GM12878 (cell line): Measurements from ENCODE around the gene CORO2B.

Experiments
- CHD4 ChIP-seq: fragments of 200-600 bp; sonication (generic); IDR thresholded peaks from 2 replicates; pipeline ENCODE4 v1.6.1; 2016; ENCODE audit warnings: mild to moderate bottlenecking
- CTCF ChIP-seq, 3 experiments: IDR thresholded peaks in 2 of 3; conservative IDR thresholded peaks in 1 of 3; 2 replicates each; pipeline ENCODE4 v1.5.1; 2011; ENCODE audit warnings: low read depth in 3 of 3, low read length in 3 of 3, mild to moderate bottlenecking in 3 of 3, control low read depth in 2 of 3, moderate library complexity in 2 of 3, inconsistent platforms in 1 of 3, mixed read lengths in 1 of 3; ENCODE audit not compliant: control insufficient read depth in 2 of 3, insufficient read depth in 1 of 3; ENCODE audit errors: extremely low read depth in 1 of 3
- GABPA ChIP-seq: IDR thresholded peaks from 2 replicates; pipeline ENCODE4 v1.6.1; 2014; ENCODE audit warnings: antibody characterized with exemption, low read depth, mild to moderate bottlenecking, inconsistent platforms
- JUND ChIP-seq: IDR thresholded peaks from 2 replicates; pipeline ENCODE4 v1.6.1; 2012; ENCODE audit warnings: low read depth, mild to moderate bottlenecking, low read length, improper control_type of control experiment, moderate library complexity
- POU2F2 ChIP-seq: IDR thresholded peaks from 3 replicates; pipeline ENCODE4 v1.6.1; 2011; ENCODE audit warnings: low read depth, mild to moderate bottlenecking, low read length, borderline replicate concordance
- RCOR1 ChIP-seq: conservative IDR thresholded peaks from 2 replicates; pipeline ENCODE4 v1.6.1; 2012; ENCODE audit warnings: low read depth, low read length, improper control_type of control experiment
- YY1 ChIP-seq: IDR thresholded peaks from 2 replicates; pipeline ENCODE4 v1.6.1; 2011; ENCODE audit warnings: low read depth, mild to moderate bottlenecking, low read length

- TF ChIP-seq CTCF (IDR thresholded peaks at IDR 0.05 in 2 of 3, conservative IDR thresholded peaks at IDR 0.05 in 1 of 3; ENCODE audit: control insufficient read depth in 2 of 3, extremely low read depth in 1 of 3, insufficient read depth in 1 of 3, low read depth in 3 of 3, low read length in 3 of 3) (no peak), RCOR1 (no peak), JUND (no peak), GABPA (no peak), YY1 (no peak), POU2F2 (no peak), CHD4 (no peak)
Observed at GRCh38 chr15:68582864-68583263, 4.1 kb downstream of the CORO2B start.
